C4-2B (cell line): Measurements from ENCODE around the gene SLMAP.

Experiments
- CTCF ChIP-seq: fragments of 450-650 bp; conservative IDR thresholded peaks from 2 replicates; pipeline ENCODE4 v1.5.1; 2017; ENCODE audit warnings: mild to moderate bottlenecking
- ZFX ChIP-seq: fragments of 450-650 bp; IDR thresholded peaks from 2 replicates; pipeline ENCODE4 v1.6.1; 2017

GRCh38 chr3:57923752-57924151, 167.6 kb downstream of the SLMAP start:
- no peak for TF ChIP-seq CTCF
- TF ChIP-seq ZFX = no peak
